Endothelial cell of umbilical vein (primary cell): ENCODE data around the gene PPHLN1.

Source experiments
- JUN ChIP-seq: IDR thresholded peaks from 2 replicates; pipeline ENCODE4 v1.6.1; 2011; ENCODE audit warnings: borderline replicate concordance, low read depth; ENCODE audit not compliant: insufficient read length, insufficient read depth
- POLR2A ChIP-seq: IDR thresholded peaks from 2 replicates; pipeline ENCODE4 v1.6.1; 2012; ENCODE audit warnings: low read depth, mild to moderate bottlenecking, control low read depth, low read length

DNA sequence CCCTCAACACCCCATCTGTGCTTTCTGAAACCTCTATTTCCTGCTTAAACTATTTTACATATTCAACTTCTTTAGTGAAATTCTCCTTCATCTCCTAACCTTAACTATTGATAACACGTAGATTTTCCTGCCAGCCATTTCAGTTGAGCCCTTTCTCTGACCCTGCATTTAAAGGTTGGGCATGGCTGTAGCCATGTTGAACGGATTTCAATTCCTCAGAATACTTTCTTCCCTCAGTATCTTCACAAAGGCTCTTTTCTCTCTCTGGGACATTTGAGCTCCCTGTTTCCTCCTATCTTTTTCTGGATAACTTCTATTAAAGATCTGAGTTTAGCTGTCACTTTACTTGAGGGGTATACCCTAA, 1.2 kb downstream of the PPHLN1 start:
- no peak for TF ChIP-seq POLR2A
- no peak for TF ChIP-seq JUN
